ENCODE data around the gene PNP.
"Not testable (repeated sequence)": the region's sequence is repeated elsewhere in the genome, so short reads cannot be mapped to it uniquely, and the experiment has no call there.

The PNP gene

GRCh38 chr14:20493634-20494033 is 24.4 kb downstream of the PNP start:
- H3K36me3 Mint-ChIP-seq (ENCODE audit: low read depth): peaks cover 2% of the 10 kb centered on the region
- no peaks in the 10 kb centered on the region for H3K27me3 Mint-ChIP-seq (ENCODE audit: low read depth)
- H3K4me3 Mint-ChIP-seq: no peak overlapping the region
- H3K9me3 Mint-ChIP-seq: no peaks in the 10 kb centered on the region
- H3K4me1 Mint-ChIP-seq (ENCODE audit: low read depth): peaks cover 41% of the 10 kb centered on the region
- no peak overlapping the region for H3K27ac Mint-ChIP-seq

- Mint-ChIP-seq H3K36me3 (ENCODE audit: low read depth) (peaks cover 2% of the 10 kb centered on the region), H3K27me3 (ENCODE audit: low read depth) (no peaks in the 10 kb centered on the region), H3K27ac (no peak overlapping the region), H3K4me3 (no peak overlapping the region), H3K9me3 (no peaks in the 10 kb centered on the region), H3K4me1 (ENCODE audit: low read depth) (peaks cover 33% of the 10 kb centered on the region)
These were observed 25.9 kb downstream of the PNP start for GRCh38 chr14:20494935-20495766.

DNA sequence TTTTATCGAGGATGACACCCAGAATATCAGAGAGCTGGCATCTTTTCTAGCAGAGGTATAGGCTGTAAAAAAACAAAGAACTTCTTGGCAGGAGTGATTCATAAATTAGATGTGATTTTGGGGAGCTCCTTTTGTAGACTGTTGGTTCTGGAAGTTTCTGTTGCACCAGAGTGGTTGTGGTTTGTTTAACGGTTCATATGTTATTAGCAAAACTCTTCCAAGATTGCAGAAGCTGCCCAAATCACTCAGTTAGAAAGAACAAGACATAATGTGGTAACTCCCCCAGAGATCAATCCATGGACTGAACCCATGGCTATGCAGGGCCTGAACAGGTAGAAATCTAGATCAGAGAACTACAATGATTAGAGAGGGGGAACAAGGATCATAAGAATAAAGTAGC is 29.4 kb downstream of the PNP start:
- Mint-ChIP-seq H3K27me3 (ENCODE audit: low read depth) (no peaks in the 10 kb centered on the region), H3K36me3 (ENCODE audit: low read depth) (peaks cover 2% of the 10 kb centered on the region), H3K9me3 (no peaks in the 10 kb centered on the region), H3K4me1 (ENCODE audit: low read depth) (peaks cover 19% of the 10 kb centered on the region), H3K4me3 (no peak overlapping the region), H3K27ac (no peak overlapping the region)

- H3K4me1 Mint-ChIP-seq (ENCODE audit: low read depth): peaks cover 19% of the 10 kb centered on the region
- H3K36me3 Mint-ChIP-seq (ENCODE audit: low read depth): peaks cover 2% of the 10 kb centered on the region
- H3K27me3 Mint-ChIP-seq (ENCODE audit: low read depth): no peaks in the 10 kb centered on the region
- no peak overlapping the region for H3K4me3 Mint-ChIP-seq
- H3K27ac Mint-ChIP-seq: no peak overlapping the region
- H3K9me3 Mint-ChIP-seq: no peaks in the 10 kb centered on the region
These were observed 29.9 kb downstream of the PNP start for GRCh38 chr14:20499108-20499507.

DNA sequence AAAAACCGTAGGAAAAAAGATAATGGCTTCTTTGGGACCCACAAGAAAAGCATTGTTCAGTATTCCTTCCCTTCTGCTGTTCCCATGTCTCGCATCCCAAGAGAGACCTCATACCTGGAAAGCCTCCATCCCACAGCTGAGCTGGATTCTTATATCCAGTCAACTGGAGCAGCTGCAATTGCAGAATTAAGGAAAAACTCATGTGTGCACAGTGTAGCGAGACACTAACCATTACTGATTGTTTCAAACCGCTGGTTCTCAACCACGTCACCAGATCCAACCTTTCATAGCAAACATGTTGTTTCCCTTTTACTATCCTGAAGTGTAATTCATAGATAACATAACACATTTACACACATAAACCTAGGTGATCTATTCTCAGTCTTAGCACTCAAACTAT is 30.7 kb downstream of the PNP start:
- Mint-ChIP-seq H3K9me3 (no peaks in the 10 kb centered on the region), H3K4me1 (ENCODE audit: low read depth) (peaks cover 16% of the 10 kb centered on the region), H3K27ac (no peak overlapping the region), H3K36me3 (ENCODE audit: low read depth) (peaks cover 2% of the 10 kb centered on the region), H3K27me3 (ENCODE audit: low read depth) (no peaks in the 10 kb centered on the region), H3K4me3 (no peak overlapping the region)

DNA sequence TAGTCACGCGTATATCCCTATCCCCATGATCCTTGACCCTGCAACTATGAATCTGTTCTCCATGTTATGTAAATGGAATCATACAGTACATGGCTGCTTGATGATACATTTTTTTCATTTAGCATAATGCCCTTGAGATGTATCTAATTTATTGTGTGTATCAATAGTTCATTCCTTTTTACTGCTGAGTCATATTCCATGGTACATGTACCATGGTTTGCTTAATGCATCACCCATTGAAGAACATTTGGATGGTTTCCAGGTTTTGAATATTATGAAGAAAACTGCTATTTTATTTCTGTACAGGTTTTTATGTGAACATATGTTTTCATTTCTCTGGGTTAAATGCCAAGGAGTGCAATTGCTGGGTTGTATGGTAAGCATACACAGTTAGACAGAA is 32.1 kb downstream of the PNP start:
- H3K4me3 Mint-ChIP-seq: no peak overlapping the region
- H3K4me1 Mint-ChIP-seq (ENCODE audit: low read depth): peaks cover 7% of the 10 kb centered on the region
- H3K27me3 Mint-ChIP-seq (ENCODE audit: low read depth): no peaks in the 10 kb centered on the region
- H3K36me3 Mint-ChIP-seq (ENCODE audit: low read depth): no peaks in the 10 kb centered on the region
- no peak overlapping the region for H3K27ac Mint-ChIP-seq
- no peaks in the 10 kb centered on the region for H3K9me3 Mint-ChIP-seq

DNA sequence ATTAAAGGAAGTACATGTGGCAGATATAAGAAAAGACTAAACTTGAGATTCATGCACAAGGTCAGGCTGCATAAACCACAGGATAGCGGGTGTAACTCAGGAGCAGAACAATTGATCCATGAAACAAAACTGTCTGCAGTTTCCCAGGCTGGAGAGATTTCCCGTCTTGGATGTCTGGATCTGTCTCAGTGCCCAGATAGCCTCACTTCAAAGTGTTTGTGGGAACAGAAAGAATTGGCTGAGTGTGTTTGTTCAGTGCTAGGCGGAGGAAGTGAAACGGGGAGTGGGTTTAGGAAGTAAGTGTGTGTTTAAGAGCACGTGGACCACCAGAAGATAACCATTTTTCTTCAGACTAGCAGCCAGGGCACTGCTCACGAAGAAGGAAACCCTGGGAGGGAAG is 34.7 kb downstream of the PNP start:
- Mint-ChIP-seq H3K4me1 (ENCODE audit: low read depth) (peaks cover 4% of the 10 kb centered on the region), H3K27ac (no peak overlapping the region), H3K4me3 (no peak overlapping the region), H3K36me3 (ENCODE audit: low read depth) (no peaks in the 10 kb centered on the region), H3K27me3 (ENCODE audit: low read depth) (no peaks in the 10 kb centered on the region), H3K9me3 (no peaks in the 10 kb centered on the region)

DNA sequence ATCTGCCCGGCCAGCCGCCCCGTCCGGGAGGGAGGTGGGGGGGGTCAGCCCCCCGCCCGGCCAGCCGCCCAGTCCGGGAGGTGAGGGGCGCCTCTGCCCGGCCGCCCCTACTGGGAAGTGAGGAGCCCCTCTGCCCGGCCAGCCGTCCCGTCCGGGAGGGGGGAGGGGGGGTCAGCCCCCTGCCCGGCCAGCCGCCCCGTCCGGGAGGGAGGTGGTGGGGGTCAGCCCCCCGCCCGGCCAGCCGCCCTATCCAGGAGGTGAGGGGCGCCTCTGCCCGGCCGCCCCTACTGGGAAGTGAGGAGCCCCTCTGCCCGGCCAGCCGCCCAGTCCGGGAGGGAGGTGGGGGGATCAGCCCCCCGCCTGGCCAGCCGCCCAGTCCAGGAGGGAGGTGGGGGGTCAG is 37.1 kb downstream of the PNP start:
- not testable (repeated sequence) for H3K27me3 Mint-ChIP-seq (ENCODE audit: low read depth)

GRCh38 chr14:20506752-20507151 is 37.5 kb downstream of the PNP start:
- not testable (repeated sequence) for H3K27ac Mint-ChIP-seq; H3K4me1 Mint-ChIP-seq (ENCODE audit: low read depth); H3K36me3 Mint-ChIP-seq (ENCODE audit: low read depth); H3K4me3 Mint-ChIP-seq; H3K27me3 Mint-ChIP-seq (ENCODE audit: low read depth); H3K9me3 Mint-ChIP-seq

More for the DNA sequence above, 37.1 kb downstream of the PNP start:
- not testable (repeated sequence) for H3K27ac Mint-ChIP-seq; H3K36me3 Mint-ChIP-seq (ENCODE audit: low read depth); H3K4me3 Mint-ChIP-seq; H3K4me1 Mint-ChIP-seq (ENCODE audit: low read depth); H3K9me3 Mint-ChIP-seq

GRCh38 chr14:20507537-20507936 is 38.3 kb downstream of the PNP start:
- H3K36me3 Mint-ChIP-seq (ENCODE audit: low read depth); H3K4me3 Mint-ChIP-seq; H3K27me3 Mint-ChIP-seq (ENCODE audit: low read depth); H3K27ac Mint-ChIP-seq; H3K4me1 Mint-ChIP-seq (ENCODE audit: low read depth); H3K9me3 Mint-ChIP-seq: not testable (repeated sequence)

- no peak overlapping the region for H3K4me3 Mint-ChIP-seq
- peaks cover 9% of the 10 kb centered on the region for H3K27me3 Mint-ChIP-seq (ENCODE audit: low read depth)
- H3K9me3 Mint-ChIP-seq: no peaks in the 10 kb centered on the region
- no peak overlapping the region for H3K27ac Mint-ChIP-seq
- peaks cover 4% of the 10 kb centered on the region for H3K4me1 Mint-ChIP-seq (ENCODE audit: low read depth)
- H3K36me3 Mint-ChIP-seq (ENCODE audit: low read depth): no peaks in the 10 kb centered on the region
These were observed 39.2 kb downstream of the PNP start for GRCh38 chr14:20508367-20508766.

GRCh38 chr14:20512177-20512905 is 43.1 kb downstream of the PNP start:
- Mint-ChIP-seq H3K36me3 (ENCODE audit: low read depth) (no peaks in the 10 kb centered on the region), H3K4me1 (ENCODE audit: low read depth) (no peaks in the 10 kb centered on the region), H3K27ac (no peak overlapping the region), H3K27me3 (ENCODE audit: low read depth) (peaks cover 10% of the 10 kb centered on the region), H3K9me3 (no peaks in the 10 kb centered on the region), H3K4me3 (no peak overlapping the region)

GRCh38 chr14:20515846-20516245 is 46.6 kb downstream of the PNP start:
- Mint-ChIP-seq H3K27ac (no peak overlapping the region), H3K9me3 (no peaks in the 10 kb centered on the region), H3K36me3 (ENCODE audit: low read depth) (no peaks in the 10 kb centered on the region), H3K27me3 (ENCODE audit: low read depth) (peaks cover 10% of the 10 kb centered on the region), H3K4me1 (ENCODE audit: low read depth) (no peaks in the 10 kb centered on the region), H3K4me3 (no peak overlapping the region)

DNA sequence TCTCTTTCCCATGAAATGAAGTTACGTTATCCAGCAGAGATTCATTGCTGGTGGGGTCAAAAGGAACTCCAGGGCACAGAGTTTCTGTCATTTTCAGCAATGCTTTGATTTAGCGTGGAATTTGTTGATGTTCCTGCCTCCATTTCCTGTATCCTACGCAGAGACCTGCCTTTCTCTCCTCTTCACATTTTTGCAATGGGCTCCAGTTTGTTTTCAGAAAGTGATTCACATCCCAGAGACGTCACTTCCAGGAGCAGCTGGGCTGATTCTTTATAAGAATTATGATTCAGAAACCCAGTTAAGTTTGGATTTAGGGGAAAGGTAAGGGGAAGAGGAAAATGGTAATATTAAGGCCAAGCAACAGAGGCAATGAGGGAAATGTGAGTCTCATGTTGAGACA is 47.7 kb downstream of the PNP start:
- H3K36me3 Mint-ChIP-seq (ENCODE audit: low read depth): no peaks in the 10 kb centered on the region
- H3K27me3 Mint-ChIP-seq (ENCODE audit: low read depth): peaks cover 6% of the 10 kb centered on the region
- H3K27ac Mint-ChIP-seq: no peak overlapping the region
- H3K9me3 Mint-ChIP-seq: no peaks in the 10 kb centered on the region
- no peak overlapping the region for H3K4me3 Mint-ChIP-seq
- no peaks in the 10 kb centered on the region for H3K4me1 Mint-ChIP-seq (ENCODE audit: low read depth)

DNA sequence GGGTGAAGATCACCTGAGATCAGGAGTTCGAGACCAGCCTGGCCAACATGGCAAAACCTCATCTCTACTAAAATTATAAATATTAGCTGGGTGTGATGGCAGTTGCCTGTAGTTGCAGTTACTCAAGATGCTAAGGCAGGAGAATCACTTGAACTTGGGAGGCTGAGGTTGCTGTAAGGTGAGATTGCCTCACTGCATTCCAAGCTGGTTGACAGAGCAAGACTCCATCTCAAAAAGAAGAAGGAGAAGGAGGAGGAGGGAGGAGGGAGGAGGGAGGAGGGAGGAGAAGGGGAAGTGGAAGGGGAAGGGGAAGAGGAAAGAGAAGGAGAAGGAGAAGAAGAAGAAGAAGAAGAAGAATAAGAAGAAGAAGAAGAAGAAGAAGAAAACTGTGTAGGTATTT is 53.1 kb downstream of the PNP start:
- Mint-ChIP-seq H3K27me3 (ENCODE audit: low read depth) (peaks cover 10% of the 10 kb centered on the region), H3K4me3 (no peak overlapping the region), H3K4me1 (ENCODE audit: low read depth) (no peaks in the 10 kb centered on the region), H3K9me3 (no peaks in the 10 kb centered on the region), H3K27ac (no peak overlapping the region), H3K36me3 (ENCODE audit: low read depth) (no peaks in the 10 kb centered on the region)
